ENCODE results near the gene ZNF574. TPM values are rescaled to one million over a fixed set of nuclear protein-coding genes. Genes with fewer than 3 reads are reported as not detected.
"Not testable (repeated sequence)": the region's sequence is repeated elsewhere in the genome, so short reads cannot be mapped to it uniquely, and the experiment has no call there.

Gene ZNF574
- total RNA-seq, 4 donors from 2014 or later, result 15.0 to 28.4 (median 21.7) TPM

GRCh38 chr19:42040031-42040430 lies 35.9 kb upstream of the ZNF574 start:
- Histone ChIP-seq H3K4me3 (no peak overlapping the region), H3K36me3 (peaks cover 0 to 80% (median 20%) of the 10 kb centered on the region in 4 donors), H3K9me3 (no peaks in the 10 kb centered on the region), H3K27ac (replicated peaks in 1 of 4) (no peak overlapping the region), H3K27me3 (no peaks in the 10 kb centered on the region), H3K4me1 (peaks cover 0 to 8% (median under 1%) of the 10 kb centered on the region in 4 donors)
- DNase-seq (ENCODE audit: extremely low spot score), result no peak
- intact Hi-C loops (cut with DNase I), result no loop called here
- TF ChIP-seq, protein P1, sequence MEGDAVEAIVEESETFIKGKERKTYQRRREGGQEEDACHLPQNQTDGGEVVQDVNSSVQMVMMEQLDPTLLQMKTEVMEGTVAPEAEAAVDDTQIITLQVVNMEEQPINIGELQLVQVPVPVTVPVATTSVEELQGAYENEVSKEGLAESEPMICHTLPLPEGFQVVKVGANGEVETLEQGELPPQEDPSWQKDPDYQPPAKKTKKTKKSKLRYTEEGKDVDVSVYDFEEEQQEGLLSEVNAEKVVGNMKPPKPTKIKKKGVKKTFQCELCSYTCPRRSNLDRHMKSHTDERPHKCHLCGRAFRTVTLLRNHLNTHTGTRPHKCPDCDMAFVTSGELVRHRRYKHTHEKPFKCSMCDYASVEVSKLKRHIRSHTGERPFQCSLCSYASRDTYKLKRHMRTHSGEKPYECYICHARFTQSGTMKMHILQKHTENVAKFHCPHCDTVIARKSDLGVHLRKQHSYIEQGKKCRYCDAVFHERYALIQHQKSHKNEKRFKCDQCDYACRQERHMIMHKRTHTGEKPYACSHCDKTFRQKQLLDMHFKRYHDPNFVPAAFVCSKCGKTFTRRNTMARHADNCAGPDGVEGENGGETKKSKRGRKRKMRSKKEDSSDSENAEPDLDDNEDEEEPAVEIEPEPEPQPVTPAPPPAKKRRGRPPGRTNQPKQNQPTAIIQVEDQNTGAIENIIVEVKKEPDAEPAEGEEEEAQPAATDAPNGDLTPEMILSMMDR (IDR thresholded peaks at IDR 0.05), result no peak
- TF ChIP-seq POLR2AphosphoS5 (IDR thresholded peaks at IDR 0.05), result no peak
- TF ChIP-seq EP300 (IDR thresholded peaks at IDR 0.05), result no peak
- TF ChIP-seq POLR2A (IDR thresholded peaks at IDR 0.05; ENCODE audit: low read depth), result no peak

DNA sequence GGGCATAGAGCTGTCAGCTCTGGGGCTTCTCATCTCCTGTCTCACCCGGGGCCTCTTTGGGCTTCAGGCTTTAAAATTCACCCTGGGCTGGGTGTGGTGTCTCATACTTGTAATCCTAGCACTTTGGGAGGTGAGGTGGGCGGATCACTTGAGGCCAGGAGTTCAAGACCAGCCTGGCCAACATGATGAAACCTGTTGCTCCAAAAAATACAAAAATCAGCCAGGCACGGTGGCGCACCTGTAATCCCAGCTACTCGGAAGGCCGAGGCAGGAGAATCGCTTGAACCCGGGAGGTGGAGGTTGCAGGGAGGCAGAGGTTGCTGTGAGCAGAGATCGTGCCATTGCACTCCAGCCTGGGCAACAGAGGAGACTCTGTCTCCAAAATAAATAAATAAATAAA lies 35.5 kb upstream of the ZNF574 start:
- H3K4me3 ChIP-seq; DNase-seq (ENCODE audit: extremely low spot score); H3K4me1 ChIP-seq; H3K27me3 ChIP-seq; H3K27ac ChIP-seq (replicated peaks in 1 of 4); H3K9me3 ChIP-seq; intact Hi-C loops (cut with DNase I): not testable (repeated sequence)
- WGBS, result 94% methylated on average over 9 of the region's 9 CpGs
- H3K36me3 ChIP-seq, result peaks cover 0 to 84% (median 21%) of the 10 kb centered on the region in 4 donors

DNA sequence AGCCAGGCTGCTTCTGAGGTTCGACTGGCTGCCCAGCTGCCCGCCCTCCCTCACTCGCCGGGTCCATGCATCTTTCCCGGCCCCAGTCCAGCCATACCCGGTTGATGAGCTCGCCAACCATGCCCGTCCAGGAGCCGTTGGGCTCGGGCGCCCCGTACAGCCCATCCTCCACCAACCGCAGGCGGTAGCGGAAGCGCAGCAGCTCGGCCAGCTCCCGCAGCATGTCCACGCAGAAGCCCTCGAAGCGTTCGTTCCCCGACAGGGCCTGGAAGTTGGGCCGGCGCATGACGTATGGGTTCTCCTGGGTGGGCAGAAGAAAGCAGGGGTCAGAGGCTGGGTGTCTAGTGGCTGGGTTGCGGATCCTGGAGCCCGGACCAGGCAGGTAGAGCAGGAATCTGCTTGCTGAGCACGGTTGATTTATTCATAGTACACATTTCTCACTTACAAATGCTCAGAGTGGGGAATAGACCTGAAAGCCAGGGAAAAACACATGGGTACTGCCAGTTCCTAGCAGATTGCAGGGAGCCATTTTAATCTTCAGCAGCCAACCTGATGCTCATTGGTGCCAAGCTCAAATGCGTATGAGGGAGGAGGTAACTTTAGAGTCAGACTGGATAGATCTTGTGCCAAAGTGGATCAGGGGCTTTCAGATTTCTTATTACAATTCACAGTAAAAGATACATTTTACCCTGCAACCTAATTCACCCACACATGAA lies 33.4 kb upstream of the ZNF574 start:
- intact Hi-C loops (cut with DNase I), result no loop called here
- TF ChIP-seq, protein P1 (IDR thresholded peaks at IDR 0.05), result no peak
- TF ChIP-seq POLR2A (IDR thresholded peaks at IDR 0.05; ENCODE audit: low read depth), result no peak
- WGBS, result 91% methylated on average over 9 of the region's 30 CpGs
- Histone ChIP-seq H3K9me3 (no peaks in the 10 kb centered on the region), H3K36me3 (peaks cover 0 to 85% (median 18%) of the 10 kb centered on the region in 4 donors), H3K27me3 (no peaks in the 10 kb centered on the region), H3K4me3 (no peak overlapping the region), H3K27ac (replicated peaks in 1 of 4) (no peak overlapping the region), H3K4me1 (peaks cover 0 to 8% (median 0%) of the 10 kb centered on the region in 4 donors)
- DNase-seq (ENCODE audit: extremely low spot score), result no peak

GRCh38 chr19:42045575-42045974 lies 30.4 kb upstream of the ZNF574 start:
- Histone ChIP-seq H3K9me3 (no peaks in the 10 kb centered on the region), H3K27ac (replicated peaks in 1 of 4) (no peak overlapping the region), H3K4me3 (no peak overlapping the region), H3K27me3 (no peaks in the 10 kb centered on the region), H3K36me3 (peaks cover 0 to 72% (median 15%) of the 10 kb centered on the region in 4 donors), H3K4me1 (no peaks in the 10 kb centered on the region)
- DNase-seq (ENCODE audit: extremely low spot score), result no peak
- TF ChIP-seq EP300 (IDR thresholded peaks at IDR 0.05) (no peak), POLR2A (IDR thresholded peaks at IDR 0.05; ENCODE audit: low read depth) (no peak), POLR2AphosphoS5 (IDR thresholded peaks at IDR 0.05) (no peak)
- TF ChIP-seq, protein P1 (IDR thresholded peaks at IDR 0.05), result no peak
- WGBS, result 89% methylated on average over 7 of the region's 7 CpGs
- intact Hi-C loops (cut with DNase I), result no loop called here

GRCh38 chr19:42048992-42049391 lies 27.0 kb upstream of the ZNF574 start:
- H3K9me3 ChIP-seq, result no peaks in the 10 kb centered on the region
- peaks cover 0 to 74% (median 21%) of the 10 kb centered on the region in 4 donors for H3K36me3 ChIP-seq
- no peaks in the 10 kb centered on the region for H3K27me3 ChIP-seq
- intact Hi-C loops (cut with DNase I), result no loop called here
- no peaks in the 10 kb centered on the region for H3K4me1 ChIP-seq
- no peak overlapping the region for H3K4me3 ChIP-seq
- TF ChIP-seq POLR2AphosphoS5 (IDR thresholded peaks at IDR 0.05) (no peak), POLR2A (IDR thresholded peaks at IDR 0.05; ENCODE audit: low read depth) (no peak)
- 78% methylated on average over 4 of the region's 4 CpGs for WGBS
- DNase-seq (ENCODE audit: extremely low spot score), result no peak
- no peak overlapping the region for H3K27ac ChIP-seq (replicated peaks in 1 of 4)
